ENCODE measurements around the gene SNAPC2.

SNAPC2 gene

DNA sequence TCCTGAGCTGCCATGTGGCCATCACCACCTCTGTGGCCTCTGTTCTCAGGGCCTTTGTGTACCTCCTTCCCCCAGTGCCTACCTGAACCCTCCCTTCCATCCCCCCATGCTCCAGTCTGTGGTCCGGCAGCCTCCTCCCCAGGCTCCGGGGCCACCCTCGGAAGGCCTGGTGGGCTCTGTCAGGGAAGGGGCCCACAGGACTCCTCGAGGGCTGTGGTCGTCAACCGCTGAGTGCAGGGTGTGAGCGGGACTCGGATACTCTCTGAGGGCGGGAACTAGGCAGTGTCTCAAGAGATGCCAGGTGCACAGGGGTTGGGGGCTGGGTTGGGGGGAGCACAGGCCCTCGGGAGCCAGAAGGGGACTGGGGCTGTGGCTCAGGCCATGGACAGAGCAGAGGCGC, 12.6 kb upstream of the SNAPC2 start:
- no peak overlapping the region for H3K27ac ChIP-seq (ENCODE audit: low read depth, low read length)
- H3K4me3 ChIP-seq (ENCODE audit: low read length) = no peak overlapping the region
- no peak overlapping the region for H3K9ac ChIP-seq (ENCODE audit: low read length)
- H3K36me3 ChIP-seq (ENCODE audit: control insufficient read depth, insufficient read depth, low read length) = peaks cover 12% of the 10 kb centered on the region
- H3K4me1 ChIP-seq (ENCODE audit: control insufficient read depth, insufficient read depth, low read length) = peaks cover 16% of the 10 kb centered on the region
- no peaks in the 10 kb centered on the region for H3K27me3 ChIP-seq (ENCODE audit: control insufficient read depth, insufficient read depth, low read length)

DNA sequence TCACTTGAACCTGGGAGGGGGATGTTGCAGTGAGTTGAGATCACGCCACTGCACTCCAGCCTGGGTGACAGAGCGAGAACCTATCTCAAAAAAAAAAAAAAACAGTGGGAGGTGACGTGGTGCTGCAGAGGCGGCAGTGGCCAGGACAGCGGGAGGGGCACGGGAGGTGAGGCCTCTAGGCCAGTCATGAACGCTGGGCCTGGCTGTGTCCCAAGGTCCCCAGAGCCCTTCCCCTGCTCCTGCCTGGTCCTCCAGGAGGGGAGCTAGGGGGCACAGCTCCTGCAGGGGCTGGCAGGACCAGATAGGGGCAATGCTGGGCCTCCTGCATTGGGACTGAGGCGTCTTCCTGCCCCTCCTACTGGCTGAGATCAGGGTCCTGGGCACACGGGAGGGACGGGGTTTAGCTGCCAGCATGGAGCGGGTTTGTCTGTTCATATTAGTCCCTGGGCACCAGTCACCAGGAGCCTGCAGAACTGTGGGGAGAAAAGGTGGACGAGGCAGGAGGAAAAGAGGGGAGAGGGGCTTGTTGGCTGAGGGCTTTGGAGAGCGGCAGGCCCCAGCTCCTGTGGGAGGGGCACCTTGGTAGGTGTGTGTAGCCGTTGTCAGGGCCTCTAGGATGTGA, 11.9 kb upstream of the SNAPC2 start:
- Histone ChIP-seq H3K9ac (ENCODE audit: low read length) (no peak overlapping the region), H3K27me3 (ENCODE audit: control insufficient read depth, insufficient read depth, low read length) (peaks cover 2% of the 10 kb centered on the region), H3K36me3 (ENCODE audit: control insufficient read depth, insufficient read depth, low read length) (peaks cover 15% of the 10 kb centered on the region), H3K27ac (ENCODE audit: low read depth, low read length) (no peak overlapping the region), H3K4me1 (ENCODE audit: control insufficient read depth, insufficient read depth, low read length) (peaks cover 11% of the 10 kb centered on the region), H3K4me3 (ENCODE audit: low read length) (no peak overlapping the region)

DNA sequence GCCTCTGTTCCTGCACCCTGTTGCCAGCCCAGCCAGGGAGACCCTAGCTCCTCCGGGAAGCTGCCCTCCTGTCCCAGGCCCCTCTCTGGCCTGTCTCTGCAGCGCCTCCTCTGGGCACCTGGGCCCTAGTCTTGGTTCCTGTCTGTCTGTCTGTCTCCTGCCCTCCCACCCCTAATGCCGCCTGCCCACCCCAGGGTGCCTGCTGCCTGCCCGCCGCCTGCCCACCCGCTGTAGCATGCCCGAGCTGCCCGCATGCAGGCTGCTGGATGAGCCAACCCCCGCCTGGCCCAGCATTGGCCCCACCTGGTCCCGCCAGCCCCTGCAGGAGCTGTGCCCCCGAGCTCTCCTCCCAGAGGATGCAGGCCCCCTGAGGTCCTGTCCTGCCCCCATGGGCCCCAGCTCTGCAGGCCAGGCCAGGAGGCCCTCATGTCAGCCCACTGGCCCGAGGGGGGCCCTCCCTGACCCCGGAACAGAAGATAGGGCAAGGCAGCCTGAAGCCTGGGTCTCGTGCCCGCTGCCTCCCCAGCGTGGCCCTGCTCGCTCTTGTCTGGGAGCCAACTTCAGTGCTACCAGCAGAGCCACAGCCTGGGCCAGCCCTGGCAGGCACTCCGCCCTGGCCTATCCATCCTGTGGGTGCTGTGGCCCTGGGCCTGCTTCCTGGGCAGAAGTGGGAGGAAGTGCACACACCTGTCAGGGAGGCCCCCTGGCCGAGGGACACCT, 11.2 kb upstream of the SNAPC2 start:
- no peak overlapping the region for H3K27ac ChIP-seq (ENCODE audit: low read depth, low read length)
- H3K4me3 ChIP-seq (ENCODE audit: low read length) = no peak overlapping the region
- peaks cover 15% of the 10 kb centered on the region for H3K36me3 ChIP-seq (ENCODE audit: control insufficient read depth, insufficient read depth, low read length)
- peaks cover 10% of the 10 kb centered on the region for H3K4me1 ChIP-seq (ENCODE audit: control insufficient read depth, insufficient read depth, low read length)
- no peak overlapping the region for H3K9ac ChIP-seq (ENCODE audit: low read length)
- H3K27me3 ChIP-seq (ENCODE audit: control insufficient read depth, insufficient read depth, low read length) = peaks cover 2% of the 10 kb centered on the region

DNA sequence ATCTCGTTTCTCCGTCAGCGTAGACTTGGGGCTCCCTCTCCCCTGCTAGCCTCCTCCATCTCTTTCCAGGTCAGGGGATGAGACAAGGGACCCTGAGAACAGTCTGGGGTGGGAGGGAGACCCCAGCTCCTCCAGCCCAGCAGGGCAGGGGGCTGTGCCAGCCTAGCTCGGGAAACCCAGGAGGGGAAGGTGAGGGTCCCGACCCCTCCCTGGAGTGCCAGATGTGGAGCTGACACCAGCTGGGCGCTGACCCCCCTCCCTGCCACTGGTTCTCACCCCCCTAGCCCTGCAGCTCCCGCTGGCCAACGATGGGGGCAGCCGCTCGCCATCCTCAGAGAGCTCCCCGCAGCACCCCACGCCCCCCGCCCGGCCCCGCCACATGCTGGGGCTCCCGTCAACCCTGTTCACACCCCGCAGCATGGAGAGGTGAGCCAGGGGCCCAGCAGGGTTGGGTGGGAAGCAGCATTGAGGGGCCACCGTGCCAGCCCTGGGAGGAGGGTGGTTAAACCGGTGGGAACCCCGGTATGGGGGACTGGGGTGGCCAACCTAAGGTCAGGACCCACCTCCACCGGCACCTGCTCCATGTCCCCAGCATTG, 10.6 kb upstream of the SNAPC2 start:
- H3K27ac ChIP-seq (ENCODE audit: low read depth, low read length) = no peak overlapping the region
- H3K9ac ChIP-seq (ENCODE audit: low read length) = no peak overlapping the region
- H3K36me3 ChIP-seq (ENCODE audit: control insufficient read depth, insufficient read depth, low read length) = peaks cover 15% of the 10 kb centered on the region
- peaks cover 2% of the 10 kb centered on the region for H3K27me3 ChIP-seq (ENCODE audit: control insufficient read depth, insufficient read depth, low read length)
- H3K4me3 ChIP-seq (ENCODE audit: low read length) = no peak overlapping the region
- H3K4me1 ChIP-seq (ENCODE audit: control insufficient read depth, insufficient read depth, low read length) = peaks cover 9% of the 10 kb centered on the region

DNA sequence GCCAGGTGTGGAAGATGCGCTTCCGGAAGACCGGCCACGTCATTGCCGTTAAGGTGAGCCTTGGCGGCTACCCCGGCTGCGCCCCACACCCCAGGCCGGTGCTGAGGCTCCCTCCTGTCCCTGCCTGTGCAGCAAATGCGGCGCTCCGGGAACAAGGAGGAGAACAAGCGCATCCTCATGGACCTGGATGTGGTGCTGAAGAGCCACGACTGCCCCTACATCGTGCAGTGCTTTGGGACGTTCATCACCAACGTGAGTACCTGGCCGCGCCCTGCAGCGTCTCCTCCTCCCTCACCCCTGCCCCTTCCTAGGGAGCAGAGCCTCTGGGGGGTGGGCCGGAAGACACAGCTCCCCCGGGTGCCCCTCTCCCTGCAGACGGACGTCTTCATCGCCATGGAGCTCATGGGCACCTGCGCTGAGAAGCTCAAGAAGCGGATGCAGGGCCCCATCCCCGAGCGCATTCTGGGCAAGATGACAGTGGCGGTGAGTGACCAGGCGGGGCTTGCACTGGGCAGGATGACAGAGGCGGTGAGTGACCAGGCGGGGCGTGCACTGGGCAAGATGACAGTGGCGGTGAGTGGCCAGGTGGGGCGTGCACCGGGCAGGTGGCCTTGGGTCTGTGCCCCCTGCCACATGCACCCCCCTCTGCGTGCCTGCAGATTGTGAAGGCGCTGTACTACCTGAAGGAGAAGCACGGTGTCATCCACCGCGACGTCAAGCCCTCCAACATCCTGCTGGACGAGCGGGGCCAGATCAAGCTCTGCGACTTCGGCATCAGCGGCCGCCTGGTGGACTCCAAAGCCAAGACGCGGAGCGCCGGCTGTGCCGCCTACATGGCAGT, 9.6 kb upstream of the SNAPC2 start:
- H3K27ac ChIP-seq (ENCODE audit: low read depth, low read length) = no peak overlapping the region
- H3K36me3 ChIP-seq (ENCODE audit: control insufficient read depth, insufficient read depth, low read length) = peaks cover 15% of the 10 kb centered on the region
- H3K9ac ChIP-seq (ENCODE audit: low read length) = no peak overlapping the region

DNA sequence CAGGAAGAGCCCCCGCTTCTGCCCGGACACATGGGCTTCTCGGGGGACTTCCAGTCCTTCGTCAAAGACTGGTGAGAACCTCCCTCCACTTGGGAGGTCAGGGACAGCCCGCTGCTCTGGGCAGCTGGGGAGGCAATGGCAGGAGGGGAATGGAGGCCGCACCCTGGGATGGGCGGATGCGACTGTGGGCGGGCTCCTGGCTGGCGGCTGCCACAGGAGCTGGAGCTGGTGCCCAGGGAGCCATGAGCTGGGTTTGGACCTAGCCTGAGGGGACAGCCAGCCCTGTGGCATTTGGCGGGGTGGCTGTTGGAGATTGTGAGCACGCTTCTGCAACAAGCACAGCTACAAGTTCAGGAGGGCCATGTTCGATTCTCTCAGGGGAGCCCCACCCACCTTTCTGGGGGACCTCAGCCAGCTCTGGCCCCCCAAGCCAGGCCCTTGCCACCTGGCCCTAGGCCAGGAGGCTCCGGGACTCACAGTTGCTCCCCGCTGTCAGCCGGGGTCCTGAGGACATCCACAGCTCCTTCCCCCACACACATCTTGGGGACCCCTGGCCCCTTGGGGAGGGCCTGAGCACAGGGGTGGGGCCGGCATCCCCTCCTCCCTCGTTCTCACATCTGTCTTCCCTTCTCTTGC, 8.5 kb upstream of the SNAPC2 start:
- H3K27ac ChIP-seq (ENCODE audit: low read depth, low read length) = no peak overlapping the region
- H3K4me1 ChIP-seq (ENCODE audit: control insufficient read depth, insufficient read depth, low read length) = no peaks in the 10 kb centered on the region
- no peak overlapping the region for H3K9ac ChIP-seq (ENCODE audit: low read length)
- no peak overlapping the region for H3K4me3 ChIP-seq (ENCODE audit: low read length)
- peaks cover 15% of the 10 kb centered on the region for H3K36me3 ChIP-seq (ENCODE audit: control insufficient read depth, insufficient read depth, low read length)
- H3K27me3 ChIP-seq (ENCODE audit: control insufficient read depth, insufficient read depth, low read length) = peaks cover 11% of the 10 kb centered on the region

More for the DNA sequence above, 9.6 kb upstream of the SNAPC2 start:
- no peak overlapping the region for H3K4me3 ChIP-seq (ENCODE audit: low read length)
- no peaks in the 10 kb centered on the region for H3K4me1 ChIP-seq (ENCODE audit: control insufficient read depth, insufficient read depth, low read length)
- peaks cover 6% of the 10 kb centered on the region for H3K27me3 ChIP-seq (ENCODE audit: control insufficient read depth, insufficient read depth, low read length)

DNA sequence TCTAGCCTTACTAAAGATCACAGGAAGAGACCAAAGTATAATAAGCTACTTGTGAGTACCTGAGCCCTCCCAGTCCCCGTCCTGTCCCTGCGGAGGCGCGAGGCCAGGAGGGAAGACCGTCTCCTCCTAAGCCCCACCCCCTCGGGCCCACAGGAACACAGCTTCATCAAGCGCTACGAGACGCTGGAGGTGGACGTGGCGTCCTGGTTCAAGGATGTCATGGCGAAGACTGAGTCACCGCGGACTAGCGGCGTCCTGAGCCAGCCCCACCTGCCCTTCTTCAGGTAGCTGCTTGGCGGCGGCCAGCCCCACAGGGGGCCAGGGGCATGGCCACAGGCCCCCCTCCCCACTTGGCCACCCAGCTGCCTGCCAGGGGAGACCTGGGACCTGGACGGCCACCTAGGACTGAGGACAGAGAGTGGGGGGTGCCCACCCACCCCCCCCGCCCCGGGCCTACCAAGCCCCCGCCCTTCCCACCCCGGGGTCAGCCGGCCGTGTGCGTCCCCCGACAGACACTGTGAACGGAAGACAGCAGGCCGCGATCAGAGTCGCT, 7.9 kb upstream of the SNAPC2 start:
- H3K36me3 ChIP-seq (ENCODE audit: control insufficient read depth, insufficient read depth, low read length) = peaks cover 15% of the 10 kb centered on the region
- H3K4me1 ChIP-seq (ENCODE audit: control insufficient read depth, insufficient read depth, low read length) = no peaks in the 10 kb centered on the region

DNA sequence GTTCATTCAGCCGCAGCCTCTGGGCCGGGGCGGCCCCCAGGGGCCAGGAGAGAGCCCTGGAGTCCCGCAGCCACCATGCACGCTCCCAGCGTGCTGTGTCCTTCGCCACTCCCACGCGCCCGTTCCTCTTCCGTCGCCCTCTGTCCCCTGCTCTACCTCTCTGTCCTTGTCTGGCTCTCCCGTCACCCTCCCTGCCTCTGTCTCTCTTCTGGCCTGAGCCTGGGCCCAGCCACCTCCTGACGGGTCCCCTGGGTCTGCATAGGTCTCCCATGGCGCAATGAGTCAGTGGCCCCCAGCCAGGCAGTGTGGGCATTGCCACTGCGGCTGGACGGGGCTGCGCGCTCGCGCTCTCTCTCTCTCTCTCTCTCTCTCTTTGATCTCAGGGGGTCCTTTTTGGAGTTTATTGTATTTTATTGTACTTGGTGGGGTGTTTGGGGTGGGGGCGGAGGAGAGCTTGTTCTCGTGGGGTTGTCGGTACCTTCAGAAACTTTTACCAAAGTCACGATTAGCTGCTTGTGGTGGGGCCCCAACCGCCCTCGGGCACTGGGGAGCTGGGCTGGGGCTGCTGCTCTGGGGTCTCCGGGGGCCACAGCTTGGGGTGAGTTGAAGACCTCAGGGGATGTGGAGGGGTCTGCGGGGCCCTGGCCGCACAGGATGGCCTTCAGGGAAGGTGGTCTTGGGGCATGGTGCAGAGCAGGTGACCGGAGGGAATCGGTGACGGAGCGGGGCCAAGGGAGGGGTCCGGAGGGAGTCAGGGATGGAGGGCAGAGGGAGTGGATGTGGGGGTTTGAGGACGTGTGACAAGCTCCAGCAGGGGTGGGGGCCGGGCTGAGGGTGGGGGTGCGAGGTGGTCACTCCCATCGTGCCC, 7.2 kb upstream of the SNAPC2 start:
- Histone ChIP-seq H3K27ac (ENCODE audit: low read depth, low read length) (no peak overlapping the region), H3K9ac (ENCODE audit: low read length) (no peak overlapping the region), H3K27me3 (ENCODE audit: control insufficient read depth, insufficient read depth, low read length) (peaks cover 23% of the 10 kb centered on the region), H3K4me3 (ENCODE audit: low read length) (no peak overlapping the region), H3K4me1 (ENCODE audit: control insufficient read depth, insufficient read depth, low read length) (no peaks in the 10 kb centered on the region), H3K36me3 (ENCODE audit: control insufficient read depth, insufficient read depth, low read length) (peaks cover 15% of the 10 kb centered on the region)

More for the DNA sequence above, 7.9 kb upstream of the SNAPC2 start:
- peaks cover 16% of the 10 kb centered on the region for H3K27me3 ChIP-seq (ENCODE audit: control insufficient read depth, insufficient read depth, low read length)
- H3K27ac ChIP-seq (ENCODE audit: low read depth, low read length) = no peak overlapping the region
- H3K4me3 ChIP-seq (ENCODE audit: low read length) = no peak overlapping the region
- no peak overlapping the region for H3K9ac ChIP-seq (ENCODE audit: low read length)

DNA sequence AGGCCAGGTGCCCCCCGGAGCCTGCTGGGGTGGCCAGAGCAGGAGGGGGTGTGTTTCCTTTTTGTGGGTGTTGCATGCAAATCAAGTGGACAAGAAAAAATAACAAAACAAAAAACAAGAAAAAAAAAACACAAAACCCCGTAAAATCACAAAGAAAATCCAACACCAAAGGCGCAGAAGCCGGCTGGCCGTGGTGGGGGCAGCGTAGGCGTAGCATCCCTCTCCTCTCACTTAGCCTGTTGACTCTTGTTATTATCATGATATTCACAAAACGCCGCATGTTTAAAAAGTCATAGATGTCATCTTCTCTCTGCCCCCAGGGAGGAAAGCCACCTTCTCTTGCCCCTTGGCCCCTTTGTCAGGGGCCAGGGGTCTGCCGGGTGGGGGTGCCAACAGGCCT, 6.5 kb upstream of the SNAPC2 start:
- Histone ChIP-seq H3K9ac (ENCODE audit: low read length) (no peak overlapping the region), H3K4me1 (ENCODE audit: control insufficient read depth, insufficient read depth, low read length) (no peaks in the 10 kb centered on the region), H3K27me3 (ENCODE audit: control insufficient read depth, insufficient read depth, low read length) (peaks cover 26% of the 10 kb centered on the region), H3K36me3 (ENCODE audit: control insufficient read depth, insufficient read depth, low read length) (peaks cover 15% of the 10 kb centered on the region), H3K27ac (ENCODE audit: low read depth, low read length) (no peak overlapping the region), H3K4me3 (ENCODE audit: low read length) (no peak overlapping the region)

DNA sequence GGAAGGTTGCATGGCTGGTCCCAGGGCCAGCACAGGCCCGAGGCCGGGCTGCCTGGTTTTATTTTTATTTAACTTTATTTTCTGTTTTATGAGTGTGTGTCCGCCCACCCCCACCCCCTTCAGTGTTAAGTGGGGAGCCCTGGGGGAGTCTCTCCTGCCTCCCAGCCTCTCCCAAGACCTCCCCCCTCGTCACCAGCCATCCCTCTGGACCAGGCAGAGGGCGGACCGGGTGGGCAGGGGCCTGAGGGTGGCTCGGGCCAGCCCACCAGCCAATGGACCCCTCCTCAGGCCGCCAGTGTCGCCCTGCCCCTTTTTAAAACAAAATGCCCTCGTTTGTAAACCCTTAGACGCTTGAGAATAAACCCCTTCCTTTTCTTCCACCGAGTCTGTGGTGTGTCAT, 6.0 kb upstream of the SNAPC2 start:
- Histone ChIP-seq H3K4me1 (ENCODE audit: control insufficient read depth, insufficient read depth, low read length) (no peaks in the 10 kb centered on the region), H3K4me3 (ENCODE audit: low read length) (no peak overlapping the region), H3K9ac (ENCODE audit: low read length) (no peak overlapping the region), H3K36me3 (ENCODE audit: control insufficient read depth, insufficient read depth, low read length) (peaks cover 15% of the 10 kb centered on the region), H3K27me3 (ENCODE audit: control insufficient read depth, insufficient read depth, low read length) (peaks cover 30% of the 10 kb centered on the region), H3K27ac (ENCODE audit: low read depth, low read length) (no peak overlapping the region)

DNA sequence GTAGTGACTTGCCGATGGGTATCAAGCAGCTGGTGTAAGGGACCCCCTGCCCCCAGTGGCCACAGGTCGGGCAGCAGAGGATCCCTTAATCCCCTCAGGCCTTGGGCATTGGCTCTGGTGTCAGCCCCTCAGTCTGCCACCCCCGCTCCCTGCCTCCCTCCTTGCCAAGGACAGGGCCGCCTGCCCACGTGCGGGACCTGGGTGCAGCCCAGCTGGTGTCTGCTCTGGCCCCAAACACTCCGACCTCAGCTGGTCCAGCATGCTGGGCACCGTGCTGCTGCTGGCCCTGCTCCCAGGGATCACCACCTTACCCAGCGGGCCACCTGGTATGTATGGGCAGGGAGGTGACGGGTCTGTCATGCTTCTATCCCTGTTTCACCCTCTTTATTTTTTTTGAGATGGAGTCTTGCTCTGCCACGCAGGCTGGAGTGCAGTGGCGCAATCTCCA, 5.5 kb upstream of the SNAPC2 start, which contains the start of gene TGFBR3L:
Gene TGFBR3L (plus strand): TSS at position 233 of the 448 bp plus-strand sequence.
- Histone ChIP-seq H3K4me1 (ENCODE audit: control insufficient read depth, insufficient read depth, low read length) (no peaks in the 10 kb centered on the region), H3K27me3 (ENCODE audit: control insufficient read depth, insufficient read depth, low read length) (peaks cover 30% of the 10 kb centered on the region), H3K9ac (ENCODE audit: low read length) (no peak within 1 kb of the TSS)

More for the DNA sequence above, 5.5 kb upstream of the SNAPC2 start, which contains the start of gene TGFBR3L:
- H3K36me3 ChIP-seq (ENCODE audit: control insufficient read depth, insufficient read depth, low read length) = peaks cover 15% of the 10 kb centered on the region
- no peak within 1 kb of the TSS for H3K27ac ChIP-seq (ENCODE audit: low read depth, low read length)
- no peak within 1 kb of the TSS for H3K4me3 ChIP-seq (ENCODE audit: low read length)

All from rectal smooth muscle tissue (tissue), 1 donor.